ENCODE measurements around the gene PLXNA2. TPM values are rescaled to one million over a fixed set of nuclear protein-coding genes. Genes with fewer than 3 reads are reported as not detected.

PLXNA2 gene
- polyA plus RNA-seq, 2 of the 4 experiments (the other 2 are of a cell fraction) = 0.36 to 0.87 TPM

- Histone ChIP-seq H3K9me3 (no peaks in the 10 kb centered on the region), H3K27ac (no peak overlapping the region), H3K4me1 (peaks cover 33% of the 10 kb centered on the region), H3K4me3 (no peak overlapping the region), H3K4me2 (no peak overlapping the region)
- CTCF ChIA-PET = interaction anchor here (0.9 to 1.6 kb wide), 4 partner anchors 10 to 56 kb away, joined by 3 to 6 read pairs (median 4); no protein-coding TSS in a partner anchor
- POLR2A ChIA-PET = no interaction called here
- no peak for ATAC-seq
- no peak for DNase-seq (ENCODE audit: low read depth in 1 of 2, low spot score in 1 of 2)
- WGBS (ENCODE audit: missing lambda C conversion rate) = 81% methylated on average over 7 of the region's 7 CpGs
- FAIRE-seq = no peak
- TF ChIP-seq CBX8 (IDR thresholded peaks at IDR 0.05) = no peak
- no peak for TF ChIP-seq FOSL2 (IDR thresholded peaks at IDR 0.05)
- no peak for TF ChIP-seq FOSL2 (CRISPR knock-in tag; IDR thresholded peaks at IDR 0.05)
- TF ChIP-seq MAX (IDR thresholded peaks at IDR 0.05) = no peak
- TF ChIP-seq ESRRA (IDR thresholded peaks at IDR 0.05; ENCODE audit: borderline replicate concordance, low read length) = no peak
- TF ChIP-seq KDM1A (IDR thresholded peaks at IDR 0.05; ENCODE audit: low read depth) = no peak
- TF ChIP-seq BHLHE40 (IDR thresholded peaks at IDR 0.05; ENCODE audit: low read depth, low read length) = no peak
- no peak for TF ChIP-seq RFX5 (IDR thresholded peaks at IDR 0.05)
- TF ChIP-seq BCL3 (IDR thresholded peaks at IDR 0.05) = no peak
- no peak for TF ChIP-seq ZFP36 (IDR thresholded peaks at IDR 0.05; ENCODE audit: borderline replicate concordance, partially characterized antibody)
- TF ChIP-seq E2F6 (IDR thresholded peaks at IDR 0.05; ENCODE audit: borderline replicate concordance, low read depth) = no peak
- no peak for TF ChIP-seq ATOH8 (CRISPR knock-in tag; IDR thresholded peaks at IDR 0.05; ENCODE audit: low read depth)
- TF ChIP-seq RNF2 (IDR thresholded peaks at IDR 0.05; ENCODE audit: borderline replicate concordance, low read depth) = no peak
- TF ChIP-seq CHD2 (IDR thresholded peaks at IDR 0.05; ENCODE audit: low read length, partially characterized antibody) = no peak
- no peak for TF ChIP-seq EP300 (IDR thresholded peaks at IDR 0.05)
- TF ChIP-seq FOSB (CRISPR knock-in tag; IDR thresholded peaks at IDR 0.05) = no peak
- no peak for TF ChIP-seq HOXB5 (CRISPR knock-in tag; IDR thresholded peaks at IDR 0.05)
Measured at GRCh38 chr1:208187499-208188041, 56.6 kb downstream of the PLXNA2 start.

- Histone ChIP-seq H3K4me3 (no peak overlapping the region), H3K4me1 (peaks cover 45% of the 10 kb centered on the region), H3K4me2 (peak overlapping the region; percentile 71; the same call in 1 of the 3 replicates), H3K27ac (peak overlapping the region; percentile 65 to 81; a peak in 4 of 6 replicates), H3K9me3 (no peaks in the 10 kb centered on the region)
- DNase-seq (ENCODE audit: low read depth in 1 of 2, low spot score in 1 of 2) (no peak), ATAC-seq (no peak), FAIRE-seq (no peak)
- CTCF ChIA-PET = interaction anchor here (0.6 to 5.3 kb wide), 4 partner anchors 53 to 164 kb away, joined by 3 to 26 read pairs (median 16); partner anchors contain the start of gene PLXNA2
- WGBS (ENCODE audit: missing lambda C conversion rate) = 92% methylated on average over 3 of the region's 3 CpGs
- TF ChIP-seq MAX (IDR thresholded peaks at IDR 0.05) (no peak), FOSL2 (IDR thresholded peaks at IDR 0.05) (no peak), FOSL2 (CRISPR knock-in tag; IDR thresholded peaks at IDR 0.05) (no peak)
- POLR2A ChIA-PET = interaction anchor here (3.6 kb wide), 1 partner anchor 17 kb away, joined by 19 read pairs; no protein-coding TSS in a partner anchor
Measured at GRCh38 chr1:208185801-208186231, 58.4 kb downstream of the PLXNA2 start.

- DNase-seq (ENCODE audit: low read depth in 1 of 2, low spot score in 1 of 2) (no peak), FAIRE-seq (no peak), ATAC-seq (peak; percentile 13 to 16; a peak in 4 of 6 replicates)
- WGBS (ENCODE audit: missing lambda C conversion rate) = 80% methylated on average over 5 of the region's 5 CpGs
- TF ChIP-seq TP53 (CRISPR knock-in tag; IDR thresholded peaks at IDR 0.05) (no peak), ZSCAN20 (CRISPR knock-in tag; IDR thresholded peaks at IDR 0.05) (no peak), POLR2AphosphoS2 (conservative IDR thresholded peaks at IDR 0.05; ENCODE audit: low read length) (no peak), JUN (IDR thresholded peaks at IDR 0.05) (no peak), CEBPB (IDR thresholded peaks at IDR 0.05) (no peak), RFX5 (IDR thresholded peaks at IDR 0.05) (no peak), CHD2 (IDR thresholded peaks at IDR 0.05; ENCODE audit: low read length, partially characterized antibody) (no peak), NFE2L2 (conservative IDR thresholded peaks at IDR 0.05; ENCODE audit: low read length) (peak; percentile 55), JUNB (IDR thresholded peaks at IDR 0.05) (no peak), MAFK (IDR thresholded peaks at IDR 0.05; ENCODE audit: partially characterized antibody) (peak; percentile 81)
- Histone ChIP-seq H3K4me2 (peak overlapping the region; percentile 71), H3K4me1 (peaks cover 52% of the 10 kb centered on the region), H3K9me3 (no peaks in the 10 kb centered on the region), H3K27ac (peak overlapping the region; percentile 65 to 81), H3K4me3 (no peak overlapping the region)
- ChIA-PET POLR2A (interaction anchor here (1.3 to 3.6 kb wide), 3 partner anchors 16 to 46 kb away, joined by 3 to 19 read pairs (median 5); no protein-coding TSS in a partner anchor), CTCF (interaction anchor here (1.3 to 5.3 kb wide), 7 partner anchors 11 to 60 kb away, joined by 3 to 26 read pairs (median 5); partner anchors contain the start of gene PLXNA2)
Measured at GRCh38 chr1:208184966-208185654, 59.1 kb downstream of the PLXNA2 start.
